Measurements from ENCODE around the gene MAD1L1. TPM values are rescaled to one million over a fixed set of nuclear protein-coding genes. Genes with fewer than 3 reads are reported as not detected.

The MAD1L1 gene
- total RNA-seq, 3 donors from 2014 or later = 25.3 to 31.2 (median 26.2) TPM

DNA sequence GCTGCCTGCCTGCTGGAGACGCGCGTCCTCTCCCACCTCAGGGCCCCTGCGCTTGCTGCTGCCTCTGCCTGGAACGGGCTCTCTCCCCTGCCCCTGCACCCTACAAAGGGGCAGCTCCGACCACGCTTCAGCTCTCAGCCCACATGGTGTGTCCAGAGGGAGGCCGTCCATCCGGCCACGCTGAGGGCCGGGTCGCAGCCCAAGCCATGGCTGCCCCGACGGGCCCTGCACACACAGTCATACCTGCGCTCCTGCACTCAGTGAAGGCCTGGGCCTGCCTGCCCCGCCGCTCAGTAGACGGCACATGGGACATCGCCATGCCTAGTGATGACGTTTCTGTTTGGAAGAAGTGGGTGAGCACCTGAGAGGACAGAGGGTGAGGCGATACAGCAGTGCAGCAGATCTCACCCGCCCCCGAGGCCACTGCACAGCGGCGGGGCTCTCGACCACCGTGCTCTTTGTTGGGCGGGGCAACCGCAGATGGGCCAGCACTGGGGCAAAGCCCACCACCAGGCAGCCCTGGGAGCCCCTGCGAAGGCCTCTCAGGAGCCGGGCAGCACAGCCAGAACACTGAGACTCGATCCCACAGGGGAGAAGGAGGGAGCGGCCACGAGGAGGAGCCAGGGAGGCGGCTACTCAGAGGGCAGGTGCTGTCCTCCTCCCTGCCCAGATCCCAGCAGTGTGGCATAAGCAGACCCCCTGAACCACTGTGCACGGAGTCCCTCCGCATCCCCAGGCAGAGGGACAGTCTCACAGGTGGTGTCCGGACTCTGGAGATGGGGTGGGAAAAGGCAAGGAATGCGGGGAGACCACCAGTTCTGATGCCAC, 129.5 kb downstream of the MAD1L1 start:
- Histone ChIP-seq H3K4me1 (ENCODE audit: low read depth) (no peaks in the 10 kb centered on the region), H3K36me3 (ENCODE audit: low read depth) (no peaks in the 10 kb centered on the region), H3K9me3 (no peaks in the 10 kb centered on the region), H3K4me3 (no peak overlapping the region)
- DNase-seq = no peak
- ATAC-seq = no peak
- TF ChIP-seq, protein P1, sequence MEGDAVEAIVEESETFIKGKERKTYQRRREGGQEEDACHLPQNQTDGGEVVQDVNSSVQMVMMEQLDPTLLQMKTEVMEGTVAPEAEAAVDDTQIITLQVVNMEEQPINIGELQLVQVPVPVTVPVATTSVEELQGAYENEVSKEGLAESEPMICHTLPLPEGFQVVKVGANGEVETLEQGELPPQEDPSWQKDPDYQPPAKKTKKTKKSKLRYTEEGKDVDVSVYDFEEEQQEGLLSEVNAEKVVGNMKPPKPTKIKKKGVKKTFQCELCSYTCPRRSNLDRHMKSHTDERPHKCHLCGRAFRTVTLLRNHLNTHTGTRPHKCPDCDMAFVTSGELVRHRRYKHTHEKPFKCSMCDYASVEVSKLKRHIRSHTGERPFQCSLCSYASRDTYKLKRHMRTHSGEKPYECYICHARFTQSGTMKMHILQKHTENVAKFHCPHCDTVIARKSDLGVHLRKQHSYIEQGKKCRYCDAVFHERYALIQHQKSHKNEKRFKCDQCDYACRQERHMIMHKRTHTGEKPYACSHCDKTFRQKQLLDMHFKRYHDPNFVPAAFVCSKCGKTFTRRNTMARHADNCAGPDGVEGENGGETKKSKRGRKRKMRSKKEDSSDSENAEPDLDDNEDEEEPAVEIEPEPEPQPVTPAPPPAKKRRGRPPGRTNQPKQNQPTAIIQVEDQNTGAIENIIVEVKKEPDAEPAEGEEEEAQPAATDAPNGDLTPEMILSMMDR (IDR thresholded peaks at IDR 0.05) = no peak
- intact Hi-C loops (cut with DNase I, micrococcal nuclease) = loop anchor here in 1 of 2 donors (10.0 kb wide), 1 partner anchor 102 kb away; no protein-coding TSS in a partner anchor

DNA sequence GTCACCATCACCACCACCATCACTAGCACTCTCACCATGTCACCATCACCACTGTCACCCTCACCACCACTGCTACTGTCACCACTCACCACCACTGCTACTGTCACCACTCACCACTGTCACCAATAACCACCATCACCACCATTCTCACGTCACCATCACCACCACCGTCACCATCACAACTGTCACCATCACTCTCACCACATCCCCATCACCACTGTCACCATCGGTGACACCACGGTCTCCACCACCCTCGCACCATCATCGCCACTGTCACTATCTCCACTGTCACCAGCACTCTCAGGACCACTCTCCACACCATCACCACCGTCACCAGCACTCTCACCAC, 130.4 kb downstream of the MAD1L1 start:
- Histone ChIP-seq H3K9me3 (no peaks in the 10 kb centered on the region), H3K4me1 (ENCODE audit: low read depth) (no peaks in the 10 kb centered on the region), H3K4me3 (no peak overlapping the region), H3K36me3 (ENCODE audit: low read depth) (no peaks in the 10 kb centered on the region)
- intact Hi-C loops (cut with DNase I, micrococcal nuclease) = loop anchor here in 1 of 2 donors (10.0 kb wide), 1 partner anchor 102 kb away; no protein-coding TSS in a partner anchor
- ATAC-seq = no peak
- TF ChIP-seq, protein P1 (IDR thresholded peaks at IDR 0.05) = no peak
- DNase-seq = no peak

DNA sequence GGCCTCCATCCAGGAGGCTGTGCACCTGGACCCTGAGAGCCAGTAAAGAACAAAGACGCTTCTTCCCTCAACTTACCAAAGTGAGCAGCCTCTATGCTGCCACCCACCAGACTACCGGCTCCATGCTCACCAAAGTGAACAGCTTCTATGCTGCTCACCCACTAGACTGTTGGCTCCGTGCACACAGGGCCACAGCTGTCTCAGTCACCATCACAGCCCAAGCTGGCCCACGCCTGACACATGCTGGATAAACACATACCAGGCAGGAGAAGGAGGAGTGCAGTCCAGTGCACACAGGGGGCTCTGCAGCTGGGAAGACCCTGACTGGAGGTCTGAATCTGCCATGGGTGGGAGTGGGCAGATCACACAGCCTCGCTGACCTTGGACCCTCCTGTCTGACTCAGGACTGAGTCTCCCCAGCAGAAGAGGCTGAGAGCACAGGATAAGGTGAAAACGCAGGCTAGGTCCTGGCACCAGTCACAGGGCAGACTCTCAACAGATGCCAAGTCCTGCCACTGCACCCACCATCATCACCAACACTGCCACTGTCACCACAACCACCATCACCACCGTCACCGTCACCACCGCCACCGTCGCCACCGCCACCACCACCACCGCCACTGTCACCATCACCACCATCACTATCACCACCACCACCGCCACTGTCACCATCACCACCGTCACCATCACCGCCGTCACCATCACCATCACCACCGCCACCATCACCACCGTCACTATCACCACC, 130.9 kb downstream of the MAD1L1 start:
- intact Hi-C loops (cut with DNase I, micrococcal nuclease) = loop anchor here in 1 of 2 donors (10.0 kb wide), 1 partner anchor 103 kb away; no protein-coding TSS in a partner anchor
- TF ChIP-seq, protein P1 (IDR thresholded peaks at IDR 0.05) = no peak
- Histone ChIP-seq H3K4me3 (no peak overlapping the region), H3K9me3 (no peaks in the 10 kb centered on the region), H3K4me1 (ENCODE audit: low read depth) (no peaks in the 10 kb centered on the region), H3K36me3 (ENCODE audit: low read depth) (no peaks in the 10 kb centered on the region)
- ATAC-seq = no peak
- no peak for DNase-seq

DNA sequence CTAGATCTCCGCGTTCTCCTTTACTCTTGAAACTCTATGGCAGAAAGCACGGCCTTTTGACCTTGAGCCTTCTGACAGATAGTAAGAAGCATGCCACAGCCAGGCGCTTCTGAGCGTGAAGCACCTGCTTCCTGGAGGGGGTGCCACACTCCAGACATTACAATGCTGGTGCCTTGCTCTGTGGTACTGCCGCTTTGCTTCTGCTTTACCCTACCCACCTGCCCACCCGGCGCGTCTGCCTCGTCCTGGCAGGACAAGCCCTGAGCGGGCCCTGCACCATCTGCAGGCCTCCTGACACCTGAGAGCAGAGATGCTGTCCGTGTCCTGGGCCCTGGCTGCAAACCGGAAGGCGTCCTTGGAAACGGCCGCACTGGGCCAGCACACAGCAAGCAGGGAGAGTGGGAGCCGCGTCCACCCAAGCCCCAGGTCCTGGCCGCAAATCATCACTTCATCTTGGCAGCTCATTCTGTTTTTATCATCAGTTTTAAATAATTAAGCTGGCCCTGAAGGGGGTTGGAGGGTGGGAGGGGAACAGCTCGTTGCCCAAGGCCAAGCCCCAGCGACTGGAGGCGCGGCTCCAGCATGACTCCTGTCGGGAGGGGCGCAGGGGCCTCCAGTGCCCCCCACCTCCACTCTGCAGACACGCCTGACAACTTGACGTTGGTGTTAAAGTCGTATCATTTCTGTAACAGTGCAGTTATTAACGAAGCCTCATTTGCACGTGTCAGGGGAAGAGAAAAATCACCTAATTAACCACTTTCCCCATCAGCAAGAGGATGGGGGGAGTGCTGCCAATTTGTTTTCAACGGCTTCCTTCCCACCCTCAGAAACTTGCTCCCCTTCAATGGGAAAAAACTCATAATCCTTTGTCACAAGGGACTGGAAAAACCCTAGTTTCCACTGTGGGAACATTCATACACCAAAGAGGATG, 132.2 kb downstream of the MAD1L1 start:
- ATAC-seq (peak; percentile 48), DNase-seq (no peak)
- Histone ChIP-seq H3K4me3 (no peak overlapping the region), H3K36me3 (ENCODE audit: low read depth) (no peaks in the 10 kb centered on the region), H3K4me1 (ENCODE audit: low read depth) (no peaks in the 10 kb centered on the region), H3K9me3 (no peaks in the 10 kb centered on the region)
- TF ChIP-seq, protein P1 (IDR thresholded peaks at IDR 0.05) = no peak
- intact Hi-C loops (cut with DNase I, micrococcal nuclease) = loop anchor here in 1 of 2 donors (10.0 kb wide), 1 partner anchor 104 kb away; no protein-coding TSS in a partner anchor
